Raji (cell line): ENCODE data around the gene CORO1C.

Source experiments
- POLR2A ChIP-seq: IDR thresholded peaks from 2 replicates; pipeline ENCODE4 v1.6.1; 2011; ENCODE audit warnings: low read depth, low read length, control low read depth; ENCODE audit not compliant: insufficient read depth

CORO1C gene

DNA sequence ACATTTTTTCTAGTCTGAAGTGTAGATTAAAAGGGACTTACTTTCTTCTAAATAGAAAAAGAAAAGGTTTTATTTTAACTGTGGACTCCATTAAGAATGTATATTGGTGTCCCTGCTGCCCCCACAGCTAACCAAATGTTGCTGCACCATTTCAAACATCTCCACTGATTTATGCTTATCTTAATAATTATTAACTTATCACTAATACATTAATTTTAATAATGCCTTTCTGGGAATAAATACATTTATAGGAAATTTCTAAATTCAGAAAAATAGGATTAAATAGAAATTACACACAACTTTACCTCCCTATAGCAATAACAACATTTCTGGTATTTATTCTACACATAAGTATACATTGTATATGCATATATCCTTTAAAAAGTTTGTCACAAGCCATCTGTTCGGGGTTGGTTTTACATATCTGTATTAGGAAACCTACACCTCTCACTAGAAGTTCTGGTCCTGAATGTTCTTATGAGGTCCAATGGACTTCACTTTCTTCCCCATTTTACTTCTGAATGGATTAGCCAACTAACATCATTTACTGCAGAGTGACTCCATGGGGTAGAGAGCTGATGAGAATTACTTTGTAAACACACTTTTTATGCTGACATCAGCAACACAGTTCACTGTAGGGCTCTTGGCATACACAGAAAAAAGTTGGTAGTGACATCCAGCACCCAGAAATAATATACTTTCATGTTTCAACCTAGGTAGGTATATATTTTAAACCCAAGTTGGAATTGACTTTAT is 88.2 kb downstream of the CORO1C start:
- no peak for TF ChIP-seq POLR2A

GRCh38 chr12:108642269-108642870 is 88.9 kb downstream of the CORO1C start:
- no peak for TF ChIP-seq POLR2A

- TF ChIP-seq POLR2A: no peak
Measured at GRCh38 chr12:108641446-108642268, 89.7 kb downstream of the CORO1C start.

GRCh38 chr12:108640802-108641445 is 90.4 kb downstream of the CORO1C start:
- no peak for TF ChIP-seq POLR2A

DNA sequence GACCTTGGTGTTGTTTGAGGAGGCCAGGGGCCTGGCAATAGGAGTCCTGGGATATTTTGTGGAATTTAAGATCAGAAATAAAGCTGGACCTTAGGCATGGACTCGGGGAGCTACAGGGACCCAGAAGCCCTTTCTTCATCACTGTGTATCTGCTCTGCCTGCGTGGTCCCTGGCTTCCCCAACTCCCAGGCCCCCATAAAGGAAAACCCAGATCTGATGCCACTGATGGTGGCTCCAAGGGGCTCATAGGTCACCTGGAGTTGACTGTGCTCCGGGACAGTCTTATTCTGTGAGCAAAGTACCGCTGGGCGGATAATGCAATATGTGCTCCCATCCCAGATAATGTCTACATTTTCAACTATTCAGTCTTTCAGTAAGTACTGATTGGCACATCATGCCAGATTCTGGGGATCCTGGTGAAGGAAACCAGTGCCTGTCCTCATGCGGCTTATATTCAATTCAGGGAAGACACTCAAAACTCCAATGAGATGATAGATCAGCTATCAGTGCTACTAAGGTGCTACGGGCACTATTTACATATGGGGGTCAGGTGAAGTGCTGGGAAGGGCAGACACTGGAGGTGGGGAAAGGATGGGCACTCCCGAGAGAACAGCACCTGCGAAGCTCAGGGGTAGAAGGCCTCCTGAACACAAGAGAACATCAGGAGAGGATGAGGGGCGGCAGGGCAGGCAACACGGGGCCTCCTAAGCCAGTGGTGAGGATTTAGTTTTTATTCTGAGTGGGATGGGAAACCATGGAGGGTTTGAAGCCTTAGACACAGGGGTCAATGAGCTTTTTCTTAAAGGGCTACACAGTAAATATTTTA is 92.1 kb downstream of the CORO1C start:
- no peak for TF ChIP-seq POLR2A

- no peak for TF ChIP-seq POLR2A
Measured at GRCh38 chr12:108638141-108638827, 93.0 kb downstream of the CORO1C start.

GRCh38 chr12:108637222-108637971 is 93.9 kb downstream of the CORO1C start:
- TF ChIP-seq POLR2A: no peak

- TF ChIP-seq POLR2A: no peak
Measured at GRCh38 chr12:108635997-108636808, 95.1 kb downstream of the CORO1C start.

- TF ChIP-seq POLR2A: peak; percentile 74
Measured at GRCh38 chr12:108635201-108635996, 95.9 kb downstream of the CORO1C start.

DNA sequence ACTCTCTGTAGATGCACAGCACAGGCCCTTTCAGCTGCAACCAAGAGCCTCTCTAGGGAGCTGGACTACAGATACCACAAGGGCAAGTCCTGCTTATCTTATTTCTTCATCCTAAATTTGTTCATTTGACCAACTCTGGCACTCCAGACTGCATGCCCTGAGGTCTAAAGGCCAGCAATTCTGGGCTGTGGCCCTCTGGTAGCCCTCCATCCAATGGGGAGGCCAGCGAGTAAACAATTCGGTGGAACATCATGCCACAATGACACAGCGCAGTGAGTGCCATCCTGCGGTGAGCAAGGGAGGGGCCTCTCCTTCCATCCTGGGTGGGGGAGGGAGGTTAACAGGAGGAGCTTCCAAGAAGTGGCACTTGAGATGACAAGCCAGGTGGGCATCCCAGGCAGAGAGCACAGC is 97.0 kb downstream of the CORO1C start:
- no peak for TF ChIP-seq POLR2A

- 0 out of 2 replicates have a peak, but pooled peaks have one; percentile 29 for TF ChIP-seq POLR2A
Measured at GRCh38 chr12:108633534-108634248, 97.6 kb downstream of the CORO1C start, which contains the start of gene SELPLG. SELPLG (minus strand) TSS chr12:108633894; CDS start chr12:108624307, 9,587 bp downstream.
